COLO668 (cell line): ENCODE results near the gene IBA57.
"Not testable (repeated sequence)": the region's sequence is repeated elsewhere in the genome, so short reads cannot be mapped to it uniquely, and the experiment has no call there.

Experiments
- DNase-seq: peaks from one replicate; lab custom pipeline; 2025; ENCODE audit not compliant: unreplicated experiment; lab: John Stamatoyannopoulos, UW

IBA57 gene

GRCh38 chr1:228224198-228225164 lies 58.9 kb downstream of the IBA57 start:
- no peak for DNase-seq

- DNase-seq, result no peak
Observed at GRCh38 chr1:228225165-228225710, 59.6 kb downstream of the IBA57 start.

GRCh38 chr1:228225740-228226139 lies 60.1 kb downstream of the IBA57 start:
- no peak for DNase-seq

GRCh38 chr1:228226141-228226874 lies 60.7 kb downstream of the IBA57 start:
- DNase-seq, result no peak

GRCh38 chr1:228226956-228227791 lies 61.6 kb downstream of the IBA57 start:
- no peak for DNase-seq

GRCh38 chr1:228228147-228228546 lies 62.5 kb downstream of the IBA57 start:
- DNase-seq, result not testable (repeated sequence)

GRCh38 chr1:228228601-228229074 lies 63.0 kb downstream of the IBA57 start:
- no peak for DNase-seq

GRCh38 chr1:228231189-228231588 lies 65.6 kb downstream of the IBA57 start:
- DNase-seq, result no peak
